ENCODE data around the gene VPS26C. TPM values are rescaled to one million over a fixed set of nuclear protein-coding genes. Genes with fewer than 3 reads are reported as not detected.

Gene VPS26C
- polyA plus RNA-seq, 1 donor, result 29.3 TPM

- DNase-seq (ENCODE audit: low read depth), result no peak
Measured at GRCh38 chr21:37202221-37203110, 64.7 kb downstream of the VPS26C start.

- DNase-seq (ENCODE audit: low read depth), result no peak
Measured at GRCh38 chr21:37200641-37201480, 66.3 kb downstream of the VPS26C start.

- DNase-seq (ENCODE audit: low read depth), result no peak
Measured at GRCh38 chr21:37199057-37199924, 67.8 kb downstream of the VPS26C start.

GRCh38 chr21:37197746-37198145, 69.4 kb downstream of the VPS26C start:
- DNase-seq (ENCODE audit: low read depth), result no peak

- no peak for DNase-seq (ENCODE audit: low read depth)
Measured at GRCh38 chr21:37196847-37197246, 70.3 kb downstream of the VPS26C start.

- DNase-seq (ENCODE audit: low read depth), result no peak
Measured at GRCh38 chr21:37195610-37196009, 71.5 kb downstream of the VPS26C start.

GRCh38 chr21:37195059-37195458, 72.1 kb downstream of the VPS26C start:
- no peak for DNase-seq (ENCODE audit: low read depth)

GRCh38 chr21:37193676-37194075, 73.5 kb downstream of the VPS26C start:
- DNase-seq (ENCODE audit: low read depth), result no peak

GRCh38 chr21:37193006-37193405, 74.1 kb downstream of the VPS26C start:
- DNase-seq (ENCODE audit: low read depth), result no peak

- DNase-seq (ENCODE audit: low read depth), result no peak
Measured at GRCh38 chr21:37192019-37192418, 75.1 kb downstream of the VPS26C start.

GRCh38 chr21:37188825-37189224, 78.3 kb downstream of the VPS26C start:
- no peak for DNase-seq (ENCODE audit: low read depth)

- no peak for DNase-seq (ENCODE audit: low read depth)
Measured at GRCh38 chr21:37186983-37187382, 80.2 kb downstream of the VPS26C start.

GRCh38 chr21:37184784-37185593, 82.1 kb downstream of the VPS26C start:
- DNase-seq (ENCODE audit: low read depth), result no peak

GRCh38 chr21:37183749-37184148, 83.4 kb downstream of the VPS26C start:
- DNase-seq (ENCODE audit: low read depth), result no peak

GRCh38 chr21:37182222-37182621, 84.9 kb downstream of the VPS26C start:
- DNase-seq (ENCODE audit: low read depth), result no peak

- no peak for DNase-seq (ENCODE audit: low read depth)
Measured at GRCh38 chr21:37181059-37181458, 86.1 kb downstream of the VPS26C start.

GRCh38 chr21:37176716-37177115, 90.4 kb downstream of the VPS26C start:
- DNase-seq (ENCODE audit: low read depth), result no peak
